K562 (cell line): Measurements from ENCODE around the gene ADNP. TPM values are rescaled to one million over a fixed set of nuclear protein-coding genes. Genes with fewer than 3 reads are reported as not detected.

Experiments used
- NONO ChIP-seq, 2 experiments: fragments of 200-400 bp in 1 of 2; fragments of 450-650 bp in 1 of 2; formaldehyde crosslinking in 1 of 2; IDR thresholded peaks; 2 replicates each; pipeline ENCODE4 v1.6.1; 2017; ENCODE audit warnings: low read depth in 2 of 2, mild to moderate bottlenecking in 2 of 2, moderate library complexity in 2 of 2, low read length in 1 of 2
- POLR2B ChIP-seq: fragments of 450-650 bp; IDR thresholded peaks from 2 replicates; pipeline ENCODE4 v1.6.1; 2018; ENCODE audit warnings: low read depth; ENCODE audit not compliant: partially characterized antibody
- SUPT5H ChIP-seq: fragments of 450-650 bp; IDR thresholded peaks from 2 replicates; pipeline ENCODE4 v1.6.1; 2016
- ZNF12 ChIP-seq: sonication (generic); formaldehyde crosslinking; IDR thresholded peaks from 2 replicates; pipeline ENCODE4 v1.4.0; 2020; ENCODE audit warnings: mild to moderate bottlenecking, missing genetic modification reagents
- polyA plus RNA-seq, 8 experiments: library from polyadenylated mRNA; depleted of rRNA in 4 of 8; stranded (reverse) in 5 of 8; unstranded in 3 of 8; fragments of >200 nt; fragmentation: Nextera tagmentation in 2 of 8; fragmentation: Illumina TruSeq in 1 of 8; extraction: Ambion mirVana in 2 of 8; extraction: Trizol in 1 of 8; gene quantifications; 2 replicates each; pipeline versions ENCODE4 v1.2.1 to v1.2.3, GENCODE V29; 2011 to 2014; ENCODE audit warnings: inconsistent platforms in 1 of 8, missing spikeins in 1 of 8
- total RNA-seq, 7 experiments: library from RNA; depleted of rRNA in 6 of 7; stranded (reverse); fragments of >200 nt in 6 of 7; fragmentation: Illumina TruSeq in 2 of 7; extraction: Trizol in 2 of 7; gene quantifications; 2 replicates each; pipeline versions ENCODE4 v1.2.1 to v1.2.3, GENCODE V29; 2011 to 2021; ENCODE audit warnings: low replicate concordance in 1 of 7
- TF ChIP-seq, protein P1 (sequence below): sonication (generic); formaldehyde crosslinking; IDR thresholded peaks from 2 replicates; pipeline ENCODE4 v1.8.0; 2022; ENCODE audit warnings: mild to moderate bottlenecking, missing genetic modification reagents
- TF ChIP-seq, protein P2 (sequence below), 2 experiments: IDR thresholded peaks; 2 replicates each; pipeline ENCODE4 v1.6.1; 2011; ENCODE audit warnings: borderline replicate concordance in 1 of 2, control low read depth in 1 of 2, low read depth in 1 of 2, low read length in 1 of 2, mild to moderate bottlenecking in 1 of 2, mixed read lengths in 1 of 2, moderate library complexity in 1 of 2; ENCODE audit not compliant: insufficient read depth in 1 of 2, insufficient read length in 1 of 2, poor library complexity in 1 of 2, severe bottlenecking in 1 of 2; ENCODE audit errors: extremely low read depth in 1 of 2
- TF ChIP-seq, protein P3 (sequence below): fragments of 200-800 bp; sonication (Bioruptor generic); IDR thresholded peaks from 2 replicates; pipeline ENCODE4 v1.6.1; 2017; ENCODE audit warnings: missing genetic modification characterization, missing compliant biosample characterization
- TF ChIP-seq, protein P4 (sequence below): fragments of 200-800 bp; sonication (Bioruptor generic); IDR thresholded peaks from 2 replicates; pipeline ENCODE4 v1.6.1; 2016; ENCODE audit warnings: missing genetic modification characterization, missing compliant biosample characterization
- TF ChIP-seq, protein P5 (sequence below), 2 experiments: fragments of 450-650 bp in 1 of 2; sonication (generic) in 1 of 2; formaldehyde crosslinking; conservative IDR thresholded peaks; 2 replicates each; pipeline versions ENCODE4 v1.4.0 to v1.8.1; 2020 to 2022; ENCODE audit warnings: mild to moderate bottlenecking in 1 of 2, missing genetic modification reagents in 1 of 2
- TF ChIP-seq, protein P6 (sequence below): fragments of 450-650 bp; formaldehyde crosslinking; IDR thresholded peaks from 2 replicates; pipeline ENCODE4 v1.4.0; 2020; ENCODE audit warnings: mild to moderate bottlenecking, moderate library complexity

ADNP gene
- total and polyA plus RNA-seq, 9 of the 15 experiments (the other 6 are each of a cell fraction or from before 2014, with no cell fraction given), result 17.8 to 59.9 (median 25.3) TPM

DNA sequence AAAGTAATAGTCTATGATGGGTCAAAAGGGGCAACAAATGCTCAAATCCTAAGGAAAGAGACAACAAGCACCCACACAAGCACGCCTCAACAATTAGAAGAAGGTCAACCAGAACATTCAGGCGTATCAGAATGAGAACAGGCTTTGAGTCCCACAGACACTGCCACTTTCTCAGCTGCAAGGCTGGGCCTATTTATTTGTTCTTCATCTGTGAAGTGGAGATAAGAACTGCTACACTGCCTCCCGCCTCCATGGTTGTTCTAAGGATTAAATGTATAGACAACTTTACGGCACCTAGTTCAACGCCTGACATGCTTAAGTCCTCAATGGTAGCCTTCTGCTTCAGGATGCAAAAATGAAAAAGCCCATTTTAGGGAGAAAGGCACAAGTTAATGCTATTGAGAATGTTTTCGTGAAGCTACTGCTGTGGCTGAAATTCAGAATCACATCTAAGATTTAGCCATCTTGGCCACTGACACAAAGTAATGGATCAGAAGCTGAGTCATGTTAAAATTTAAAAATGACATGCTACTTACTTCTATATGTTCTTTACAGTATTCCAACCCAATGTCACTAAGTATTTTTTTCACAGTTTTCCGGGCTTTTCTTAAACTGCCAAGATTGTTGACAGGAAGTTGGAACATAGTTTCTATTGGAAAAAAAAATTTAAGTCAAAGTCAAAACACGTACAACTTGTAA lies 27.7 kb downstream of the ADNP start (continued):
- TF ChIP-seq, protein P1, sequence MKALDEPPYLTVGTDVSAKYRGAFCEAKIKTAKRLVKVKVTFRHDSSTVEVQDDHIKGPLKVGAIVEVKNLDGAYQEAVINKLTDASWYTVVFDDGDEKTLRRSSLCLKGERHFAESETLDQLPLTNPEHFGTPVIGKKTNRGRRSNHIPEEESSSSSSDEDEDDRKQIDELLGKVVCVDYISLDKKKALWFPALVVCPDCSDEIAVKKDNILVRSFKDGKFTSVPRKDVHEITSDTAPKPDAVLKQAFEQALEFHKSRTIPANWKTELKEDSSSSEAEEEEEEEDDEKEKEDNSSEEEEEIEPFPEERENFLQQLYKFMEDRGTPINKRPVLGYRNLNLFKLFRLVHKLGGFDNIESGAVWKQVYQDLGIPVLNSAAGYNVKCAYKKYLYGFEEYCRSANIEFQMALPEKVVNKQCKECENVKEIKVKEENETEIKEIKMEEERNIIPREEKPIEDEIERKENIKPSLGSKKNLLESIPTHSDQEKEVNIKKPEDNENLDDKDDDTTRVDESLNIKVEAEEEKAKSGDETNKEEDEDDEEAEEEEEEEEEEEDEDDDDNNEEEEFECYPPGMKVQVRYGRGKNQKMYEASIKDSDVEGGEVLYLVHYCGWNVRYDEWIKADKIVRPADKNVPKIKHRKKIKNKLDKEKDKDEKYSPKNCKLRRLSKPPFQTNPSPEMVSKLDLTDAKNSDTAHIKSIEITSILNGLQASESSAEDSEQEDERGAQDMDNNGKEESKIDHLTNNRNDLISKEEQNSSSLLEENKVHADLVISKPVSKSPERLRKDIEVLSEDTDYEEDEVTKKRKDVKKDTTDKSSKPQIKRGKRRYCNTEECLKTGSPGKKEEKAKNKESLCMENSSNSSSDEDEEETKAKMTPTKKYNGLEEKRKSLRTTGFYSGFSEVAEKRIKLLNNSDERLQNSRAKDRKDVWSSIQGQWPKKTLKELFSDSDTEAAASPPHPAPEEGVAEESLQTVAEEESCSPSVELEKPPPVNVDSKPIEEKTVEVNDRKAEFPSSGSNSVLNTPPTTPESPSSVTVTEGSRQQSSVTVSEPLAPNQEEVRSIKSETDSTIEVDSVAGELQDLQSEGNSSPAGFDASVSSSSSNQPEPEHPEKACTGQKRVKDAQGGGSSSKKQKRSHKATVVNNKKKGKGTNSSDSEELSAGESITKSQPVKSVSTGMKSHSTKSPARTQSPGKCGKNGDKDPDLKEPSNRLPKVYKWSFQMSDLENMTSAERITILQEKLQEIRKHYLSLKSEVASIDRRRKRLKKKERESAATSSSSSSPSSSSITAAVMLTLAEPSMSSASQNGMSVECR (CRISPR knock-in tag), result no peak
- TF ChIP-seq, protein P2, sequence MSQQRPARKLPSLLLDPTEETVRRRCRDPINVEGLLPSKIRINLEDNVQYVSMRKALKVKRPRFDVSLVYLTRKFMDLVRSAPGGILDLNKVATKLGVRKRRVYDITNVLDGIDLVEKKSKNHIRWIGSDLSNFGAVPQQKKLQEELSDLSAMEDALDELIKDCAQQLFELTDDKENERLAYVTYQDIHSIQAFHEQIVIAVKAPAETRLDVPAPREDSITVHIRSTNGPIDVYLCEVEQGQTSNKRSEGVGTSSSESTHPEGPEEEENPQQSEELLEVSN (IDR thresholded peaks at IDR 0.05; ENCODE audit: borderline replicate concordance in 1 of 2, extremely low read depth in 1 of 2, insufficient read depth in 1 of 2, insufficient read length in 1 of 2, low read depth in 1 of 2, low read length in 1 of 2, poor library complexity in 1 of 2, severe bottlenecking in 1 of 2), result peak; percentile 14 to 32
- TF ChIP-seq, protein P3, sequence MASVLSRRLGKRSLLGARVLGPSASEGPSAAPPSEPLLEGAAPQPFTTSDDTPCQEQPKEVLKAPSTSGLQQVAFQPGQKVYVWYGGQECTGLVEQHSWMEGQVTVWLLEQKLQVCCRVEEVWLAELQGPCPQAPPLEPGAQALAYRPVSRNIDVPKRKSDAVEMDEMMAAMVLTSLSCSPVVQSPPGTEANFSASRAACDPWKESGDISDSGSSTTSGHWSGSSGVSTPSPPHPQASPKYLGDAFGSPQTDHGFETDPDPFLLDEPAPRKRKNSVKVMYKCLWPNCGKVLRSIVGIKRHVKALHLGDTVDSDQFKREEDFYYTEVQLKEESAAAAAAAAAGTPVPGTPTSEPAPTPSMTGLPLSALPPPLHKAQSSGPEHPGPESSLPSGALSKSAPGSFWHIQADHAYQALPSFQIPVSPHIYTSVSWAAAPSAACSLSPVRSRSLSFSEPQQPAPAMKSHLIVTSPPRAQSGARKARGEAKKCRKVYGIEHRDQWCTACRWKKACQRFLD (CRISPR knock-in tag), result no peak
- TF ChIP-seq, protein P4, sequence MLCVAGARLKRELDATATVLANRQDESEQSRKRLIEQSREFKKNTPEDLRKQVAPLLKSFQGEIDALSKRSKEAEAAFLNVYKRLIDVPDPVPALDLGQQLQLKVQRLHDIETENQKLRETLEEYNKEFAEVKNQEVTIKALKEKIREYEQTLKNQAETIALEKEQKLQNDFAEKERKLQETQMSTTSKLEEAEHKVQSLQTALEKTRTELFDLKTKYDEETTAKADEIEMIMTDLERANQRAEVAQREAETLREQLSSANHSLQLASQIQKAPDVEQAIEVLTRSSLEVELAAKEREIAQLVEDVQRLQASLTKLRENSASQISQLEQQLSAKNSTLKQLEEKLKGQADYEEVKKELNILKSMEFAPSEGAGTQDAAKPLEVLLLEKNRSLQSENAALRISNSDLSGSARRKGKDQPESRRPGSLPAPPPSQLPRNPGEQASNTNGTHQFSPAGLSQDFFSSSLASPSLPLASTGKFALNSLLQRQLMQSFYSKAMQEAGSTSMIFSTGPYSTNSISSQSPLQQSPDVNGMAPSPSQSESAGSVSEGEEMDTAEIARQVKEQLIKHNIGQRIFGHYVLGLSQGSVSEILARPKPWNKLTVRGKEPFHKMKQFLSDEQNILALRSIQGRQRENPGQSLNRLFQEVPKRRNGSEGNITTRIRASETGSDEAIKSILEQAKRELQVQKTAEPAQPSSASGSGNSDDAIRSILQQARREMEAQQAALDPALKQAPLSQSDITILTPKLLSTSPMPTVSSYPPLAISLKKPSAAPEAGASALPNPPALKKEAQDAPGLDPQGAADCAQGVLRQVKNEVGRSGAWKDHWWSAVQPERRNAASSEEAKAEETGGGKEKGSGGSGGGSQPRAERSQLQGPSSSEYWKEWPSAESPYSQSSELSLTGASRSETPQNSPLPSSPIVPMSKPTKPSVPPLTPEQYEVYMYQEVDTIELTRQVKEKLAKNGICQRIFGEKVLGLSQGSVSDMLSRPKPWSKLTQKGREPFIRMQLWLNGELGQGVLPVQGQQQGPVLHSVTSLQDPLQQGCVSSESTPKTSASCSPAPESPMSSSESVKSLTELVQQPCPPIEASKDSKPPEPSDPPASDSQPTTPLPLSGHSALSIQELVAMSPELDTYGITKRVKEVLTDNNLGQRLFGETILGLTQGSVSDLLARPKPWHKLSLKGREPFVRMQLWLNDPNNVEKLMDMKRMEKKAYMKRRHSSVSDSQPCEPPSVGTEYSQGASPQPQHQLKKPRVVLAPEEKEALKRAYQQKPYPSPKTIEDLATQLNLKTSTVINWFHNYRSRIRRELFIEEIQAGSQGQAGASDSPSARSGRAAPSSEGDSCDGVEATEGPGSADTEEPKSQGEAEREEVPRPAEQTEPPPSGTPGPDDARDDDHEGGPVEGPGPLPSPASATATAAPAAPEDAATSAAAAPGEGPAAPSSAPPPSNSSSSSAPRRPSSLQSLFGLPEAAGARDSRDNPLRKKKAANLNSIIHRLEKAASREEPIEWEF, result no peak
- TF ChIP-seq, protein P5, sequence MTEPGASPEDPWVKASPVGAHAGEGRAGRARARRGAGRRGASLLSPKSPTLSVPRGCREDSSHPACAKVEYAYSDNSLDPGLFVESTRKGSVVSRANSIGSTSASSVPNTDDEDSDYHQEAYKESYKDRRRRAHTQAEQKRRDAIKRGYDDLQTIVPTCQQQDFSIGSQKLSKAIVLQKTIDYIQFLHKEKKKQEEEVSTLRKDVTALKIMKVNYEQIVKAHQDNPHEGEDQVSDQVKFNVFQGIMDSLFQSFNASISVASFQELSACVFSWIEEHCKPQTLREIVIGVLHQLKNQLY (CRISPR knock-in tag; conservative IDR thresholded peaks at IDR 0.05), result no peak
- TF ChIP-seq ZNF12 (CRISPR knock-in tag) (no peak), POLR2B (no peak), NONO (IDR thresholded peaks at IDR 0.05; ENCODE audit: low read depth in 2 of 2, low read length in 1 of 2) (no peak), SUPT5H (no peak)
- TF ChIP-seq, protein P6, sequence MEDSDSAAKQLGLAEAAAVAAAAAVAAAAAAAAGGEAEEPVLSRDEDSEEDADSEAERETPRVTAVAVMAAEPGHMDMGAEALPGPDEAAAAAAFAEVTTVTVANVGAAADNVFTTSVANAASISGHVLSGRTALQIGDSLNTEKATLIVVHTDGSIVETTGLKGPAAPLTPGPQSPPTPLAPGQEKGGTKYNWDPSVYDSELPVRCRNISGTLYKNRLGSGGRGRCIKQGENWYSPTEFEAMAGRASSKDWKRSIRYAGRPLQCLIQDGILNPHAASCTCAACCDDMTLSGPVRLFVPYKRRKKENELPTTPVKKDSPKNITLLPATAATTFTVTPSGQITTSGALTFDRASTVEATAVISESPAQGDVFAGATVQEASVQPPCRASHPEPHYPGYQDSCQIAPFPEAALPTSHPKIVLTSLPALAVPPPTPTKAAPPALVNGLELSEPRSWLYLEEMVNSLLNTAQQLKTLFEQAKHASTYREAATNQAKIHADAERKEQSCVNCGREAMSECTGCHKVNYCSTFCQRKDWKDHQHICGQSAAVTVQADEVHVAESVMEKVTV (CRISPR knock-in tag), result no peak
